OCI-LY7 (cell line): Measurements from ENCODE around the gene ASB10. TPM values are rescaled to one million over a fixed set of nuclear protein-coding genes. Genes with fewer than 3 reads are reported as not detected.

Experiments used
- BruUV-seq: library from RNA; stranded (reverse); fragments of 400-500 nt; replicated peaks from 2 replicates; lab custom pipeline; 2021; lab: Mats Ljungman, UMichigan
- CTCF ChIA-PET: fragments of 300-600 bp; sonication (Branson Sonifier 250); formaldehyde crosslinking; loops from one replicate; lab custom pipeline; 2022; ENCODE audit warnings: antibody characterized with exemption; ENCODE audit not compliant: unreplicated experiment; lab: Charles Lee
- POLR2A ChIA-PET: fragments of 300-600 bp; sonication (Branson Sonifier 250); formaldehyde crosslinking; loops from one replicate; lab custom pipeline; 2022; ENCODE audit warnings: antibody characterized with exemption; lab: Charles Lee
- DNase-seq: peaks from one replicate; pipeline ENCODE4 v3.0.0-alpha.2; 2015; ENCODE audit warnings: low spot score
- H2AFZ ChIP-seq: fragments of 200-600 bp; sonication (generic), shearing (Covaris generic); 2 replicates; pipeline ENCODE4 v1.6.1; 2014; ENCODE audit warnings: mild to moderate bottlenecking, antibody characterized with exemption, low read length, moderate library complexity
- H3K27ac ChIP-seq: fragments of 200-600 bp; sonication (generic); 2 replicates; pipeline ENCODE4 v1.5.1; 2014; ENCODE audit warnings: mixed run types, low read depth, mild to moderate bottlenecking, moderate library complexity, low read length, inconsistent platforms; ENCODE audit not compliant: poor library complexity, severe bottlenecking
- H3K36me3 ChIP-seq: fragments of 200-600 bp; sonication (generic); 2 replicates; pipeline ENCODE4 v1.6.1; 2014; ENCODE audit warnings: mild to moderate bottlenecking, antibody characterized with exemption, low read length, moderate library complexity, mixed read lengths; ENCODE audit not compliant: insufficient read depth
- H3K4me1 ChIP-seq: fragments of 200-600 bp; sonication (generic); 2 replicates; pipeline ENCODE4 v1.5.1; 2014; ENCODE audit warnings: mild to moderate bottlenecking, low read length; ENCODE audit not compliant: insufficient read depth, poor library complexity, severe bottlenecking
- H3K4me2 ChIP-seq: fragments of 200-600 bp; sonication (generic); 2 replicates; pipeline ENCODE4 v1.6.1; 2014; ENCODE audit warnings: mild to moderate bottlenecking, low read length
- H3K4me3 ChIP-seq: fragments of 200-600 bp; sonication (generic); 2 replicates; pipeline ENCODE4 v1.5.1; 2014; ENCODE audit warnings: mild to moderate bottlenecking, low read depth, low read length; ENCODE audit not compliant: poor library complexity, severe bottlenecking
- H3K79me2 ChIP-seq: fragments of 200-600 bp; sonication (generic); 2 replicates; pipeline ENCODE4 v1.6.1; 2016; ENCODE audit warnings: low read depth, mild to moderate bottlenecking, low read length, moderate library complexity, mixed read lengths; ENCODE audit not compliant: insufficient read depth
- H3K9me2 ChIP-seq: fragments of 200-600 bp; sonication (generic); 2 replicates; pipeline ENCODE4 v1.6.1; 2016; ENCODE audit warnings: mild to moderate bottlenecking, low read length, mixed read lengths; ENCODE audit not compliant: insufficient read depth
- H3K9me3 ChIP-seq: fragments of 200-600 bp; sonication (generic); 2 replicates; pipeline ENCODE4 v1.6.1; 2014; ENCODE audit warnings: mild to moderate bottlenecking, mixed run types, low read length, mixed read lengths
- H4K20me1 ChIP-seq: fragments of 200-600 bp; sonication (generic); 2 replicates; pipeline ENCODE4 v1.6.1; 2014; ENCODE audit warnings: mild to moderate bottlenecking, antibody characterized with exemption, low read length, moderate library complexity, mixed read lengths; ENCODE audit not compliant: insufficient read depth
- CTCF ChIP-seq: fragments of 200-600 bp; sonication (generic); conservative IDR thresholded peaks from 2 replicates; pipeline ENCODE4 v1.5.1; 2014; ENCODE audit warnings: mild to moderate bottlenecking, antibody characterized with exemption, low read length, moderate library complexity, mixed read lengths
- EZH2phosphoT487 ChIP-seq: fragments of 200-600 bp; sonication (generic); IDR thresholded peaks from 2 replicates; pipeline ENCODE4 v1.6.1; 2018; ENCODE audit warnings: low read depth, borderline replicate concordance, mild to moderate bottlenecking, mixed run types, antibody characterized with exemption, low read length, moderate library complexity, mixed read lengths
- intact Hi-C: fragments of 100-400 bp; cut with micrococcal nuclease; formaldehyde crosslinking; loops from one replicate; pipeline ENCODE4 v1.10.0; 2022; ENCODE audit not compliant: unreplicated experiment
- total RNA-seq, 2 experiments: library from RNA; depleted of rRNA in 1 of 2; stranded (reverse); fragments of >200 nt in 1 of 2; shearing (Covaris generic) in 1 of 2; gene quantifications; 2 replicates each; pipeline ENCODE4 v1.2.3, GENCODE V29; 2014 to 2022

The ASB10 gene
- total RNA-seq, 2 experiments from 2014 or later, result not detected

DNA sequence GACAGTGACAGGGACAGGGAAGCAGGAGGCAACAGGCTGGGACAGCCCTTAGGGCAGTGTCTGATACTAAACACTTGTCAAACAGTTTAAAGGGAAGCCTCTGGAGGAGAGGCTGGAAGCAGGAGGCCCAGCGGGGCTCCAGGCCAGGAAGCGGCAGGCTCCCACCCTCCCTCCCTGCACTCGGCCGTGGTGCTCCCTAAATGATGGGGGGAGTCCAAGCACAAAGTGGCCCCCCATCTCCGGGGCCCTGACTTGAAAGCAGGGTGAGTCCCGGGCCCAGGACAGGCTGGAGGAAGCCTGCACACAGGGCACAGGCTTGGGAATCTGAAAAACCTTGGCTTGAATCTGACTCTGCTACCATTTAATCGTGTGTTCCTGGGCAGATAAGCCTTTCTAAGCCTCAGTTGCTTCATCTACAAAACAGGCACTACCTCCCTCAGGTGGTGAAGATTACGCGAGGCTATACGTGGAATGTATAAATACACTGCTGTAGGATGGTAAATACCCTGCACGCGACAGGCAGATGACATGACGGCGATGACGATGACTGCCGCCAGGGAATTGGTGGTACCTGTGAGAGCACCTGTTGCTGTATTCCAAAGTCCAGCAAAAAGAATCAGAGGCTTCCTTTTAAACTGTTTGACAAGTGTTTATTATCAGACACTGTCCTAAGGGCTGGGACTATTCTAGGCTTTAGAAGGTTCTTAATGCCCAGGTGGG lies 53.6 kb downstream of the ASB10 start:
- Histone ChIP-seq H4K20me1 (no peaks in the 10 kb centered on the region), H3K36me3 (no peaks in the 10 kb centered on the region), H3K9me3 (no peaks in the 10 kb centered on the region), H3K27ac (no peak overlapping the region), H3K79me2 (no peaks in the 10 kb centered on the region), H3K9me2 (no peaks in the 10 kb centered on the region), H3K4me3 (no peak overlapping the region), H3K4me2 (no peak overlapping the region), H2AFZ (no peak overlapping the region), H3K4me1 (no peaks in the 10 kb centered on the region)
- TF ChIP-seq CTCF (no peak), EZH2phosphoT487 (no peak)
- POLR2A ChIA-PET, result no interaction called here
- DNase-seq, result no peak
- CTCF ChIA-PET, result no interaction called here
- BruUV-seq, result no TSS peak
- intact Hi-C loops, result no loop called here

DNA sequence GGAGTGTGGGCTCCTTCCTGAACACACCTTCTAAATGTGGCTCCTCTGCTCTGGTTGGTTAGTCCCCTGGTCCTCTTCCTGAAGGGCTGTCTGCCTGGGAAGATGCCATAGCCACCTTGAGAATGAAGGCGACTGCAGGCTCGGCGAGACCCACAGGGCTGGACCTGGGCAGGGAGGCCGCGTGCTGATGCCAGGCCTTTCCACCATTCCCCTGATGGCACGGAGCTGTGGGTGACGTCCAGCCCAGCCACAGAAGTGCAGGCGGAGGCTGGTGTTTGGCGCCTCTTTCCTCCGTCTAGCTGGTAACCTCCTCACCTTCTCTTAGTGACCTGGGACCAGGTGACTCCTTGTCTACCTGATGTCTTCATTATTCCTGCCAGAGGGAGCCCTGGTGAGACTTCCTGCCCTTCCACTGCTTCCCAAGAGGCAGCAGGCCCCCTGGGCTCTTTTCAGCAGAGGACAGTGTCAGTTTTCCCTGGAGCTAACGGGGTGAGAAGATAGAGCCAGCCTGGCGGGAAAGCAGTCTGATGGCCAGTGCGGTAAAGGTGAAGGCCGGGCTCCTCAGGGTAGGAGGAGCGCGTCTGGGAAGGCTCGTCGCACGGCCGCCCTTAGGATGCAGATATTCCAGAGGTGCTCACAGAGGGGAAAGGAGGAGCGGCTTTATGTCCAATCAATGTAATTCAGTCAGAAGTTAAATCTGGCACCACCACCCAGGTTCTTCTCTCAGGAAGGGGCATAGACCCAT lies 54.4 kb downstream of the ASB10 start:
- H3K9me3 ChIP-seq, result no peaks in the 10 kb centered on the region
- no peak for DNase-seq
- H3K4me2 ChIP-seq, result no peak overlapping the region
- no peaks in the 10 kb centered on the region for H3K79me2 ChIP-seq
- BruUV-seq, result no TSS peak
- no peak overlapping the region for H2AFZ ChIP-seq
- no peaks in the 10 kb centered on the region for H4K20me1 ChIP-seq
- no peak for TF ChIP-seq EZH2phosphoT487
- TF ChIP-seq CTCF, result no peak
- H3K4me3 ChIP-seq, result no peak overlapping the region
- no peaks in the 10 kb centered on the region for H3K4me1 ChIP-seq
- H3K36me3 ChIP-seq, result no peaks in the 10 kb centered on the region
- no peaks in the 10 kb centered on the region for H3K9me2 ChIP-seq
- intact Hi-C loops, result no loop called here
- no peak overlapping the region for H3K27ac ChIP-seq
- CTCF ChIA-PET, result no interaction called here
- POLR2A ChIA-PET, result no interaction called here
